HG02763 (cell line): ENCODE results near the gene C1orf94.
"Not testable (repeated sequence)": the region's sequence is repeated elsewhere in the genome, so short reads cannot be mapped to it uniquely, and the experiment has no call there.

Experiments
- ATAC-seq: cut with Tn5 transposase; IDR thresholded peaks from one replicate; pipeline ENCODE4 v1.9.1; 2021; ENCODE audit warnings: mild to moderate bottlenecking, moderate library complexity; ENCODE audit not compliant: unreplicated experiment

The C1orf94 gene

DNA sequence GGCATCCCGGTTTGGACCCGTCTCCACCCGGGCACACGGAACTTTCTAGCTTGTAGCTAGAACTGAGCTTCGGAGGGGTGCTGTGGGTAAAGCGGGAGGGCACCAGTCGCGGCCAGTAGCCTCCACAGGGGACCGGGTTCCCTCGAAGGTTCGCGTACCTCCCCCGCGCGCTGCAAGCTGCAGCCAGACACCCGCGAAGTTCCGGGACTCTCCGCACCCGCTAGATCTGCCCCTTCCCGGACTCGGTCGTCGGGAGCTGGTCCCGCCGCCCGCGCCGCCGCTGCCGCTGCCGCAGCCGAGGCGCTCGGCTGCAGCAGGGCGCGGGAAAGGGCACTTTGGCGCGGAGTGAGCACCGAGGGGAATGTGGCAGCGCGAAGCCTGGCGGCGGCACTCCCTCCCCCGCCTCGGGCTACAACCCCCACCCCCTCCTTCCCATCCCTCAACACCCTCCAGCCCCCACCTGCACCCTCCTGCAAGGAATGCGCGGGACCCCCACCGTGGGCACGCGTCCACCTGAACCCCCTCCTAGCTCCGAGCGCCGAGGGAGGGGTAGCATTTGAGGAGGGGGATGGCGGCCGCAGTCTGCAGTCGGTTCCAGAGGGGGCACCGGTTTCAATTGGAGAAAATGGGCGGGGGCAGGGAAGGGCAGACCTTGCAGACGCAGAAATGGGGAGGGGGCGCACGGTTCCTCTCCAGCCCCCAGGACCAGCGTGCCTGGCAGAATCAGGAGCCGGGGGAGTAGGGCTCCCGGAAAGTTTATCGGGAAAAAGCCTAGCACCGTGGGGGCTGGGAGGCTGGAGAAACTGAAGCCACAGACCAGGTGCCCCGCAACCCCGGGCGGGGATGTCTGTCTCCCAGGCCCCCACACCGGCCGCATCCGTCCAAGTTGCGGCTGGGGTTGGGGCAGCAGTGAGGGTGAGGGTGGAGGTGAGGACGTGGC, 12.6 kb upstream of the C1orf94 start:
- ATAC-seq: no peak

DNA sequence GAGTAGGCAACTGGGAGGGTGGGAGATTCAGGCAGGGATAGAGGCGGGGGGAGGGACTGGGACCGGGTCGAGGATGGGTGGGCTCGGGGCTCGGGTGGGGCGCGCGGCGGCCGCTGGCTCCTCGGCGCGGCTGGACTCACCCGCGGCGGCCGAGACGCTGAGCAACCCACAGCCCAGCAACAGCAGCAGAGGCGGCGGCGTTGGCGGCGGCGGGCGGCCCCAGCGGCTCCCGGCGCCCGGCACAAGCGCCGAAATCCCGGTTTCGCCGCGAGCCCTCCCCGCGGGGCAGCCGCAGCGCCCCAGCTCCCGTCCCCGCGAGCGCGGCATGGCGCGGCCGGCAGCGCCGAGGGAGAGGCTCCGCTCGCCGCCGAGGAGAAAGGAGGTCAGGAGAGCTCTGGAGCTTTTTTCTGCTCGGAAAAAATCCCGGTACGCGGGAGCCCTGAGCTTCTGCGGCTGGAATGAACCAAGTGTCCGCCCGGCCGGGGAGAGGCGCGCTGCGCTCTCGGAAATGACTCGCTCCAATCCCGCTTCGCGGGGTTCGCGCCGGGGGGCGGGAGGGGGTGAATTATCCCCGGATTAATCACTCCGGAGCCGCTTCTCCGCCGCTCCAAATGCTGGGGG, 11.8 kb upstream of the C1orf94 start, which contains the start of gene CSMD2:
Gene CSMD2 (minus strand): TSS at position 460 of the 621 bp plus-strand sequence. CDS start 133 bp downstream, at position 327.
- no peak for ATAC-seq

DNA sequence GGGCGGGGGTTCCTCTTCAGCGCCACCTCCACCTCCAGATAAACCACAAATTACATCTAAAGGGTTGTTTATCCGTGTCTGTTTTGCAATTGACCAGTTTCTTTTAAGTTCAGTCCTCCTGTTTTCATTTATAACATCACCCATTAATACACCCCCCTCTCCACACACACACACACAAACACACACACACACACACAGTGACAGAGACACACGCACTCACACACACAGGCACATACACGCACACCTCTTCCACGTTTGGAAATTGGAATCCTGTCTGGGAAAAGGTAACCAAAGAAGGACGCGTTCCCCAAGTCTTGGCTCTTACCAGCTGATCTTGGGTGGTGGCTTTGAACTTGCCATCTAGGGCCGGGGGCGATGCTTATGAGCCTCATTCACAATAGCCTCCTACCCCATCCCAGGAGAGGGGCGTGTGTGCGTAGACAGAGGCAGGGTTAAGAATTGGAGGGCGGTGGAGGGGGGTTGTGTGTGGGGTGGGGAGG, 11.2 kb upstream of the C1orf94 start:
- no peak for ATAC-seq

DNA sequence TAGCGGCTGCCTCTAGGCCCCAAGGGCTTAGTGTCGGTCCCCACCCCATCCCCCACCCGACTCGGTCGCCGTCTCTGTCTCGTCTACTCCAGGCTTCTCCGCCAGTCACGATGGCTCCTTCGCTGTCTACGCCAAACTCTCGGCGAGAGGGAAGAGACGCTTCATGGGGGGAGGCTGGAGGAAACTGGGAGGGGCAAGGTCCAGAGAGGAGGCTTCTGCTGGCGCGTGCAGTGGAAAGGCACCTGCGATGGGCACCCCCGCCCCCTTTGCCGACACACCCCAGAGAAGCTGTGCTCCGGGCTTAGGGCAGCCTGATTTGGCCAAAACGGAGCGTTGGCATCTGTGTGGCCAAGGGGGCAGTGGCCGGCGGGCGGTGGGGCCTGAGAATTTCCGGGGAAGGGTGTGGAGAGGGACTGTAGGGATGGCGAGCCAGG, 10.5 kb upstream of the C1orf94 start:
- ATAC-seq: no peak

DNA sequence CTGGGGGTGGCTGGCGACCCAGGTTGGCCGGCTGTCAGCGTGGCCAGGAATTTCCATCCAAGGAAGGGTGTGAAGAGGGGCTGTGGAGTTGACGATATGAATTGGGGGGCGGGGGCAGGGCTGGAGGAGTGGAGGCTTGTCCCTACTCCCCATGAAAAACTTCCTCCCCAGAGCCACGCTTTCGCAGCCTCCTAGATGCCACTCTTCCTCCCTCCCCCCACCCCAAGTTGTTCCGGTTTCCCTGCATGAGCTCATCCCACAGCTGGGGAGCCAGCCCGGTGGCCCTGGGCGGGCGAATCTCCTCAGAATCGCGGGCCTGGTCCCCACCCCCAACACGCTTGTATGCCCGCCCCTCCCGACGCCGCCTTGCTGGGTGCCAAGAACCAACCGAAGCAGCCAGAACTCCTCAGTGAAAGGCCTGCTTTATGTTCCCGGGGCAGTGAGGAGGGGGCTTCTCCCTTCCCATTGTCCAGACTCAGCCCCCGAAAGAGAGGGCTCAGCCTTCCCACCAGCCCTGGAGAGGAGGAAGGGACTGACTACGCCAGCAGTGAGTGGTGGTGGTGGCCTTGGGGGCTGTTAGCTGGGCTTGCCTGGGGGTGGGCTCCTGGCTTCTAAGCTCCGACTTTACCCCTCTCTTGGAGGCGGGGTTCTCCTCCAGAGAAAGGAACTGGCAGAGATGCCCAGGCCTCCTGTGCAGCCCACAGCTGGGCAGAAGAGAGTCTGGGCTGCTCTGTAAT, 9.9 kb upstream of the C1orf94 start:
- no peak for ATAC-seq

DNA sequence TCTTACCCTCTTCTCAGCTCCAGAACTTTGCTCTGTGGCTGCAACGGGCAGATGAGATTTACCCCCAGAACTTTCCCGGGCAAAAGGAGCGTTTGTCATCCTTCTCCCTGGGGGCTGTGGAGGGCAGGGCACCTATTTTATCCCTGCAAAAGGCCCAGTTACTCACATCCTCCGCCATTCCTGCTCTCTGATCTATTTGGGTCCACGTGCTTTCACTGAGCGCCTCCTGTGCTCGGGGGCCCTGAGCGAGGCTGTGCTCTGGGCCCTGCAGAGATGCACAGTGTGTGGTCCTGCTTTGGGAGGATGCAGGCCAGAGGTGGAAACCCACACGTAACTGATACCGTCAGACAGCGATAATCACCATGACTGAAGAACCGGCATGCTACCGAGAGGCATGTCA, 9.3 kb upstream of the C1orf94 start:
- no peak for ATAC-seq

DNA sequence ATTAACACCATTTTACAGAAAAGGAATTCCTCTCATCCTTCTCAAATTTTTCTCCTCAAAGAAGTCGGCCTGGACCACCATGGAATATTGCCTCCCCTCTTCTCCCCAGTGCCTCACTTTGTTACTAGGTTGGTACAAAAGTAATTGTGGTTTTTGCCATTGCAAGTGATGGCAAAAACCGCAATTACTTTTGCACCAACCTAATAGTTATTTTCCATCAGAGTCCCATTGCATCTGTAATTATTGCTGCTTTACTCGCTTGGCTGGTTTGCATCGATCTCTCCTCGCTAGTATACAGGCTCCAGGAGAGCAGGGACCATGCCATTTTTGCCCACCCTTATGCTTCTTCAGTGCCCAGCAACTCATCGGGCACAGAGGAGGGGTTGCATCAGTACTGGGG, 963 bp upstream of the C1orf94 start:
- no peak for ATAC-seq

DNA sequence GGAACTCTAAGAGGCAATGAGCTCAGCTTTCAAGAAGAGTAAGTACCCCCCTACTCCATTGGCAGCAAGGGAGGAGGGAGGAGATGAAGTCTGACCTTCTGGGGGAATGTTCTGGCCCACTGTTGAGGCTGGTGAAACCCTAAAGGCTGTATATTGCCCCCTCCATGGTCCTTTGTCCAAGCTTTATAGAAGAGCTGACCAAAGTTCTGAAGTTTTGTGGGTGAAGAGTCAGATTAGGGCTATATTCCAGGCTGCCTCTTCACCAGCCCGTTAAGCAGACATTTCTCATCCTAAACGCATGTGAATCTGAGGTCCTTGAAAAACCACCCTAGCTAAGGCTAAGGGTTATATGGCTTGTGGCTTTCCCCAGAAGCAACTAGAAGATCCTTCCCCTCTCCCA, 1.4 kb downstream of the C1orf94 start:
- ATAC-seq: no peak

DNA sequence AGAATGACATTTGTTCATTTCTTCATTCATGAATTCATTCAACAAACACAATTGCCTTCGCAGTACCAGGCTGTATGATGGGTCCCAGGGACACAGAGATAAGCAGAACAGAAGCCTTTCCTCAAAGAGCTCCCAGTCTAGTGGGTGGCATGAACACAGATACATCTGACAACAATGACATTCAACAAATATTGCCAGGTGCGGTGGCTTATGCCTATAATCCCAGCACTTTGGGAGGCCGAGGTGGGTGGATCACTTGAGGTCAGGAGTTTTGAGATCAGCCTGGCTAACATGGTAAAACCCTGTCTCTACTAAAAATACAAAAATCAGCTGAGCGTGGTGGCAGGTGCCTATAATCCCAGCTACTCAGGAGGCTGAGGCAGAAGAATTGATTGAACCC, 6.7 kb downstream of the C1orf94 start:
- not testable (repeated sequence) for ATAC-seq

DNA sequence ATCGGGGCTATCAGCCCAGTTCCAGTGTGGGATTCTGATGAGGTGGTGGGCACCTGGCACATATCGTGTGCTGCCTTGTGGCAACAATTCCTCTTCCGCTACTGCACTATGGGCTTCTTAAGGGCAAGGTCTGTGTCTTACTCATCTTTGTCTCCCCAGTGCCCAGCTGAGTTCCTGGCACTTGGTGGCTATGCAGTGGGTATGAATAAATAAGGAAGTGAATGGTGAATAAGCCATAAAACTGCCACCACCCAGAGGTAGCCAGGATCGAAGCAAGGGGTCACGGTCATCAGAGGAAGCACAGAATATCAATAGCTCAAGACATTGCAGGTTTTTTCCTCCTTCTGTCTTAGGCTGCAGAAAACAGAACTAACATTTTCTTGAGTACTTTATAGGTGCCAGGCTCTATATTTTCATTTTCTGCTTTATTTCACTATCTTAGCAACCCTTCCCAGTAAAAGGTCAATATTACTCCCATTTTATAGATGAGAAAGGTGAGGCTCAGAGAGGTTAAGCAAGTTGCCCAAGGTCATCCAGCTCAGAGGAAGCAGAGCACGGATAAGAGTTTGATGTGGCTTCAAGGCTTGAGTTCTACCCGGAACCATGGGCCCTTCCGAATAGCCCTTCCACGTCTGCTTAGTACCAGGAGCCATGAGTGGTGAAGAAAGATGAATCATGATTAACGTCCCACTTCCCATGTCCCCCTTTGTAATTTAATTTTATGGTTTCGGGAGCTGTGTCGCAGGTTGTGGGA, 10.2 kb downstream of the C1orf94 start:
- ATAC-seq: no peak

DNA sequence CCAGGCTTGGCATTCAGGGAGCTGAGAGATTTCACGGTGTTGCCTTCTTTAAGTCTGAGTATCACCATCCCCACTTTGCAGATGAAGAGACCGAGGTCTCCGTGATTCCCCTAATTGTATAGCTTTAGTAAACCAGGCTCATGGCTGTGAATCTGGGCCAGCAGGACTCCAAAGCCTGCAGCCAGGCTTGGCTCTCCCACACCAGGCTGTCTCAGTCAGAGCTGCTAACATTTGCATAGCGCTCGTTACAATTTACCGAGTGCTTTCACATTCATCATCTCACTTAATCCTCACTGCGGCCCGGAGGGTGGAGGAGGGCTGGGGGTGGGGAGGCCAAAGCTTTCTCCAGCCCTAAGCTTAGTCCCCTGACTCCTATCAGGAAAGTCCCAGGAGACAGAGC, 11.7 kb downstream of the C1orf94 start:
- ATAC-seq: no peak

DNA sequence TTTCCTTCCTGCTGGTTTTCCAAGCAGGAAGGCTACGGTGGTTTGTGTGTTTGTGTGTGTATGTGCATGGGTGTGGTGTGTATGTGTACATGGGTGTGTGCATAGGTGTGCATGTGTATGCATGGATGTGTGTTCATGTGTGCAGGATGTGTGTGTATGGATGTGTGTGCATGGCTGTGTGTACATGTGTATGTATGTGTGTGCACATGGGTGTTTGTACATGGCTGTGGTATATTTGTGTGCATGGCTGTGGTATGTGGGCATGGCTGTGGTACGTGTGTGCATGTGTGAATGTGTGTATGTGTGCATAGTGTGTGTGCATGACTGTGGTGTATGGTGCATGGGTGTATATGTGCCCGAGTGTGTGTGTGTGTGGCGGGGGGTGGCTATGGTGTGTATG, 12.3 kb downstream of the C1orf94 start:
- ATAC-seq: no peak

DNA sequence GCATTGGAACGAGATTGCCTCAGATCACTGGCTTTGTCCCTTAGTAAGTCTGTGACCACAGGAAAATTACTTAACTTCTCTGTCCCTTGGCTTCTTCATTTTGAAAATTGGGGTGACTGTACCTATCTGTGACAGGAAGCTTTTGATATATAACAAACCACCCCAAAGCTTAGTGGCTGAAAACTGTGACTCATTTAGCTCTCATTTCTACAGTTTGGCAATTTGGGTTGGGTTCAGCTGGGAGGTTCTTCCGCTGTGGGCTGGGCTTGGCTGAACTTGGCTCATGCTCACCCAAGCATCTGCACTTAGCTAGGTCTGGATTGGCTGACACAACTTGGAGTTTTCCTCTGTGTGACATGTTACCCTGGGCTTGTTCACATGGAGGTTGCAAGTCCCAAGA, 14.0 kb downstream of the C1orf94 start:
- no peak for ATAC-seq

DNA sequence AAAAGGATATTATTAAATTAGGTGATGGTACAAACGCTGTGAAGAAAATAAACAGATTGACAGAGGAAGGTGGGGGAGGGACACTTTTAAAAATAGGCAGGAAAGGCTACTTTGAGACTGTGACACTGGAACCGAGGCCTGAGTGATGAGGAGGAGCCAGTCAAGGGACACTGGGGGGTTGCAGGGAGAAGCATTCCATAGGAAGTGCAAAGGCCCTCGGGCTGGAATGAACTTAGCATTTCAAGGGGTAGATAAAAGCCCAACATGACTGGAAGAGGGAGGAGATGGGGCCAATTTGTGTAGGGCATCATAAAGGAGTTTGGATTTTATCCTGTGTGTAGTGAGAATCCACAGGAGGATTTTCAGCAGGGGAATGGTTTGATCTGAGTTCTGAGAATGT, 15.9 kb downstream of the C1orf94 start:
- ATAC-seq: no peak

DNA sequence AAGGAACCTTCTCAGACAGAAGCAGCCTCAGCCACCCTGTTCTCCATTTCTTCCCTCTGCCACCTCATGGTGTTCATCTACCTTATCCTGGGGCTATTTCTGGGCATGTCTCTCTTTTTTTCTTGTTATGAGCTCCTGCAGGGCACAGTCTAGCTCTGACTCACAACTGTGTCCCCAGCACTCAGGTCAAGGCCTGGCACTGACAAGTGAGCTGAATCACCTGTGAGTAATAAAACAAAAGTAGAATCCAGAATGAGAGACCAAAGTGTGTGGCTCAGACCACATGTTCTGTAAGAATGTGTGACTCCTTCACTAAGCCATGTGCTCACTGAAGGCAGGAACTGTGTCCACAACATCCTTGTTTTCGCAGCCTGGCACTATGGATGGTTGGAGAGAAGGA, 23.2 kb downstream of the C1orf94 start:
- no peak for ATAC-seq

DNA sequence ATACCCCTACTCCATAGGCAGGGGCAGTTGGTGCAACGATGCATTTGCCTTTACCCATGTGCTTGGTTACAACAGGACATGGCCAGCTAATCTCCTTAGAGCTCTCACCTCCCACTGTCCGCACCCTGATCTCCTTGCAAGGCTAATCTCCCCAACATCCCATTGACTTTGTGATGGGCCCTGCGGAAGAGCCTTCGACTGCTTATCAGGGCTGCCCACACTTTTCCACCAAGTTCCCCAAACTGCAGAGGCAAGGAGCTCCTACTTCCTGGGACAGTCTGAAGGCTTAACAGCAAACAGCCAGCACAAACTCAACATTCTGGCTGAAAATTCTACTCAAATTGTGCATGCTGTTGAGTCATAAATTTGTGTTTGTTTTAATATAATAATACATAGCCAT, 36.0 kb downstream of the C1orf94 start:
- no peak for ATAC-seq

DNA sequence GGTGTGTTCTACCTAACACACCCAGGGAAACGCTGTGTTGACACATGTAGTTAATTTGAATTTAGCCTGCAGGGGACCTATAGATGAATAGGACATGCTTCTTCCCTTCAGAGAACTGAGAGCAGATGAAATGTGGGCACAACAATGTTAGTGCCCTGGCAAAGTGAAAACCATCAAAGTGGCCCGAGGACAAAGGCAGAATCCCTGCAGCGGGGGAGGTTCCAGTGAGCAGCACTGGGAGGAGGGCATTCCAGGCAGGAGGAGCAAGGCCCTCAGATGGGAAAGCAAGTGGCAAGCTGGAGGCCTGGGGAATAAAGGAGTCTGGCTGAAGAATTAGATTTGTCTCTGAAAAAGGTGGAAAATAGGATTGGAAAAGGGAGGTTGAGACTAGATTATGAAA, 37.2 kb downstream of the C1orf94 start:
- ATAC-seq: no peak

DNA sequence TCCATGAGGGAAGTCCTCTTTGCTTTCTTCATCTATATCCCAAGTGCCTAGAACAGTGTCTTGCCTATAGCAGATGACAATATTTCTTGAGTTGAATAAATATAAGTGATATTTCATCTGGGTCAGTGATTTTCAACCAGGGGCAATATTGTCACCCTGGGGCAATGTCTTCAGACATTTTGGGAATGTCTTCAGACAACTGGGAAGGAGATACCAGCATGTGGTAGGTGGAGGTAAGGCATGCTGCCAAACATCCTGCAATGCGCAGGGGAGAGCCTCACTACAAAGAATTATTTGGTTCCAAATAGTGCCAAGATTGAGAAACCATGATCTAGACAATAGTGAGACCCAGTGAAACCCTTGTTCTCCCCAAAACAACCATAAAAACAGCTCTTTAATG, 54.7 kb downstream of the C1orf94 start:
- no peak for ATAC-seq

DNA sequence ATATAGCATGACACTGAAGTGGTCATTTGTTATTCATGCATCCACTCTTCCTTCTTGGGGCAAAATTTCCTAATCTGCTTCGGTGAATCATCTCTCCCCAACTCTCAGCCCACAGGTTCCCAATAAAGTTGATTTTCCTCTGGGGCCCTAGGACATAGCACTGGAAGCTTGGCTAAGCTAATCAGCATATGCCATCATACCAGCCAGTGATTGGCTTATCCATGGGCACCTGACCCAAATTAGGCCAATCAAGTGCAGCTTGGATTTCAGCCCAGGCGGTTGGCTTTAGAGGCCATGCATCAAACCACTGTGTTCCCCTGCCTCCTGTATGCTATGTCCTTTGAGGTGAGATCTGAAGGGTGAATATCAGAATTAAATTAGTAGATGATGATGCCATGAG, 58.9 kb downstream of the C1orf94 start:
- no peak for ATAC-seq

DNA sequence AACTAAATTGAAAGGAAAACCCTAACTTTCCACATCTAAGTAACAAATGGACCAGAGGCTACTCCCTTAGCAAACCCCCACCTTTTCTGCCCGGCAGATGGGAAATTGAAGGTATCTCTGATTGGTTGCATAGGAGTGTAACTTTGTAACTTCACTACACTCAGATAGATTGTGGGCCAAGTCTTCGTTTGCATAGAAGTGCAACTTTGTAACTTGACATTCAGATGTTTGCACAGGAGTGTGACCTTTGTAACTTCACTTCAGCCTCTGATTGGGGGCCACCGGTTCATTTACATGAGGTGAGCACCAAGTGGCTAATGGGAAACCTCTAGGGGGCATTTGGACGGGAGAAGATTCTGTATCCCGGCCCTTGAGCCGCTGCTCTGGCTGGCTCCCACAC, 59.4 kb downstream of the C1orf94 start:
- no peak for ATAC-seq
